ENCODE data around the gene RGS9. TPM values are rescaled to one million over a fixed set of nuclear protein-coding genes. Genes with fewer than 3 reads are reported as not detected.

RGS9 gene
- total and polyA plus RNA-seq, 10 of the 15 experiments (the other 5 are each of a cell fraction or from before 2014, with no cell fraction given) = 1.1 to 10.6 (median 5.6) TPM

GRCh38 chr17:65100316-65101140, 36.6 kb upstream of the RGS9 start (continued):
- TF ChIP-seq E4F1 (IDR thresholded peaks at IDR 0.05; ENCODE audit: borderline replicate concordance, partially characterized antibody) (no peak), NR2C1 (IDR thresholded peaks at IDR 0.05) (no peak), CBX3 (IDR thresholded peaks at IDR 0.05; ENCODE audit: borderline replicate concordance, low read depth) (no peak), E2F4 (IDR thresholded peaks at IDR 0.05; ENCODE audit: low read depth, low read length) (0 out of 2 replicates have a peak, but pooled peaks have one; percentile 39), KLF5 (IDR thresholded peaks at IDR 0.05; ENCODE audit: partially characterized antibody) (no peak), POLR2AphosphoS5 (IDR thresholded peaks at IDR 0.05; ENCODE audit: low read length) (no peak; the same call in 1 of the 2 replicates), ZNF687 (IDR thresholded peaks at IDR 0.05) (no peak), GATAD2B (conservative IDR thresholded peaks at IDR 0.05; ENCODE audit: low read depth) (no peak), RB1 (IDR thresholded peaks at IDR 0.05; ENCODE audit: borderline replicate concordance) (peak; percentile 70; the same call in 1 of the 2 replicates), ZNF384 (IDR thresholded peaks at IDR 0.05; ENCODE audit: borderline replicate concordance, low read depth, low read length) (no peak), MLLT1 (IDR thresholded peaks at IDR 0.05) (peak; percentile 90), NBN (IDR thresholded peaks at IDR 0.05) (peak; percentile 89; the same call in 1 of the 2 replicates), WRNIP1 (IDR thresholded peaks at IDR 0.05; ENCODE audit: borderline replicate concordance, low read depth, low read length) (no peak), IRF5 (IDR thresholded peaks at IDR 0.05; ENCODE audit: borderline replicate concordance) (no peak), MTA3 (IDR thresholded peaks at IDR 0.05; ENCODE audit: borderline replicate concordance, low read length) (peak; percentile 43; the same call in 1 of the 2 replicates), PKNOX1 (IDR thresholded peaks at IDR 0.05) (no peak), BACH1 (IDR thresholded peaks at IDR 0.05; ENCODE audit: borderline replicate concordance) (no peak)

Measured in GM12878 (cell line).